HG03025 (cell line): ENCODE measurements around the gene ASB5.

ENCODE experiments used
- ATAC-seq: cut with Tn5 transposase; IDR thresholded peaks from one replicate; pipeline ENCODE4 v1.9.1; 2021; ENCODE audit warnings: mild to moderate bottlenecking, moderate library complexity; ENCODE audit not compliant: unreplicated experiment, low FRiP score

The ASB5 gene

GRCh38 chr4:176185051-176185450 is 84.0 kb downstream of the ASB5 start:
- no peak for ATAC-seq
